IPS-11a (cell line): ENCODE measurements around the gene EEF2.

Source experiments
- H3K4me3 ChIP-seq: one replicate; pipeline ENCODE4 v1.5.1; 2013; ENCODE audit warnings: low read depth, low read length, control low read depth

The EEF2 gene

GRCh38 chr19:3986260-3987041, 1.2 kb upstream of the EEF2 start:
- H3K4me3 ChIP-seq = peak overlapping the region; percentile 8

- peak overlapping the region; percentile 99 for H3K4me3 ChIP-seq
Observed at GRCh38 chr19:3985643-3986259, 488 bp upstream of the EEF2 start.

GRCh38 chr19:3984584-3984907, 717 bp downstream of the EEF2 start:
- H3K4me3 ChIP-seq = peak overlapping the region; percentile 99

GRCh38 chr19:3983936-3984583, 1.2 kb downstream of the EEF2 start:
- peak overlapping the region; percentile 99 for H3K4me3 ChIP-seq

GRCh38 chr19:3983542-3983914, 1.7 kb downstream of the EEF2 start:
- H3K4me3 ChIP-seq = peak overlapping the region; percentile 99

GRCh38 chr19:3982701-3983541, 2.3 kb downstream of the EEF2 start:
- no peak overlapping the region for H3K4me3 ChIP-seq

- no peak overlapping the region for H3K4me3 ChIP-seq
Observed at GRCh38 chr19:3981736-3982681, 3.3 kb downstream of the EEF2 start.

- no peak overlapping the region for H3K4me3 ChIP-seq
Observed at GRCh38 chr19:3981373-3981735, 3.9 kb downstream of the EEF2 start.

GRCh38 chr19:3980353-3981251, 4.7 kb downstream of the EEF2 start:
- H3K4me3 ChIP-seq = no peak overlapping the region

GRCh38 chr19:3979674-3980352, 5.5 kb downstream of the EEF2 start:
- no peak overlapping the region for H3K4me3 ChIP-seq

GRCh38 chr19:3979289-3979673, 6.0 kb downstream of the EEF2 start:
- H3K4me3 ChIP-seq = no peak overlapping the region

GRCh38 chr19:3978145-3978544, 7.1 kb downstream of the EEF2 start:
- no peak overlapping the region for H3K4me3 ChIP-seq

GRCh38 chr19:3977242-3978143, 7.8 kb downstream of the EEF2 start:
- H3K4me3 ChIP-seq = no peak overlapping the region

GRCh38 chr19:3976495-3977241, 8.6 kb downstream of the EEF2 start:
- H3K4me3 ChIP-seq = no peak overlapping the region

- H3K4me3 ChIP-seq = no peak overlapping the region
Observed at GRCh38 chr19:3975637-3976087, 9.6 kb downstream of the EEF2 start.

- H3K4me3 ChIP-seq = no peak overlapping the region
Observed at GRCh38 chr19:3975144-3975543, 10.1 kb downstream of the EEF2 start.
